A673 (cell line): ENCODE measurements around the gene ZNF718. TPM values are rescaled to one million over a fixed set of nuclear protein-coding genes. Genes with fewer than 3 reads are reported as not detected.
"Not testable (repeated sequence)": the region's sequence is repeated elsewhere in the genome, so short reads cannot be mapped to it uniquely, and the experiment has no call there.

Experiments used
- BruUV-seq: library from RNA; stranded (reverse); fragments of 400-500 nt; replicated peaks from 2 replicates; lab custom pipeline; 2021; lab: Mats Ljungman, UMichigan
- CTCF ChIA-PET: fragments of 300-600 bp; sonication (Branson Sonifier 250); formaldehyde crosslinking; loops from one replicate; lab custom pipeline; 2022; ENCODE audit warnings: antibody characterized with exemption; lab: Charles Lee
- POLR2A ChIA-PET: fragments of 300-600 bp; sonication (Branson Sonifier 250); formaldehyde crosslinking; loops from one replicate; lab custom pipeline; 2022; ENCODE audit warnings: antibody characterized with exemption; ENCODE audit not compliant: low non-redundant PET; lab: Charles Lee
- DNase-seq: peaks from one replicate; pipeline ENCODE4 v3.0.0-alpha.2; 2015; ENCODE audit warnings: low spot score
- H3K27ac ChIP-seq: fragments of 200-600 bp; sonication (generic); 2 replicates; pipeline ENCODE4 v1.5.1; 2016; ENCODE audit warnings: mixed run types, low read depth, mild to moderate bottlenecking, mixed read lengths, antibody characterized with exemption, low read length; ENCODE audit not compliant: poor library complexity, severe bottlenecking
- H3K27me3 ChIP-seq: fragments of 200-600 bp; sonication (generic); replicated peaks from 2 replicates; pipeline ENCODE4 v1.6.1; 2017; ENCODE audit warnings: mixed run types, low read depth, mild to moderate bottlenecking, mixed read lengths, antibody characterized with exemption, low read length; ENCODE audit not compliant: insufficient read depth, poor library complexity
- H3K36me3 ChIP-seq: fragments of 200-600 bp; sonication (generic); 2 replicates; pipeline ENCODE4 v1.6.1; 2016; ENCODE audit warnings: mixed run types, mild to moderate bottlenecking, mixed read lengths, antibody characterized with exemption, low read length; ENCODE audit not compliant: insufficient read depth, poor library complexity, severe bottlenecking
- H3K4me1 ChIP-seq: fragments of 200-600 bp; sonication (generic); 2 replicates; pipeline ENCODE4 v1.6.1; 2017; ENCODE audit warnings: mixed run types, mild to moderate bottlenecking, mixed read lengths, antibody characterized with exemption, low read length; ENCODE audit not compliant: insufficient read depth, poor library complexity, severe bottlenecking
- H3K4me3 ChIP-seq: fragments of 200-600 bp; sonication (generic); 2 replicates; pipeline ENCODE4 v1.5.1; 2016; ENCODE audit warnings: low read depth, mixed run types, mild to moderate bottlenecking, mixed read lengths, low read length; ENCODE audit not compliant: poor library complexity, severe bottlenecking
- H3K9me3 ChIP-seq: fragments of 200-600 bp; sonication (generic); 2 replicates; pipeline ENCODE4 v1.6.1; 2016; ENCODE audit warnings: mixed run types, low read depth, mild to moderate bottlenecking, mixed read lengths, antibody characterized with exemption, low read length; ENCODE audit not compliant: poor library complexity, severe bottlenecking
- EZH2 ChIP-seq: fragments of 200-600 bp; sonication (generic); IDR thresholded peaks from 2 replicates; pipeline ENCODE4 v1.6.1; 2017; ENCODE audit warnings: borderline replicate concordance, low read depth, mild to moderate bottlenecking, mixed read lengths, antibody characterized with exemption, low read length; ENCODE audit not compliant: poor library complexity, severe bottlenecking
- intact Hi-C: fragments of 100-400 bp; cut with micrococcal nuclease; formaldehyde crosslinking; loops from one replicate; pipeline ENCODE4 v1.10.0; 2022; ENCODE audit not compliant: unreplicated experiment
- total RNA-seq: library from RNA; stranded (reverse); gene quantifications from 2 replicates; pipeline ENCODE4 v1.2.3, GENCODE V29; 2021
- TF ChIP-seq, protein P1 (sequence below): fragments of 300-800, 200-600 bp; sonication (generic); conservative IDR thresholded peaks from 2 replicates; pipeline ENCODE4 v1.5.1; 2017; ENCODE audit warnings: low read depth, mild to moderate bottlenecking, antibody characterized with exemption, low read length, moderate library complexity, mixed read lengths

ZNF718 gene
- total RNA-seq, 1 experiment from 2014 or later: 9.2 TPM

DNA sequence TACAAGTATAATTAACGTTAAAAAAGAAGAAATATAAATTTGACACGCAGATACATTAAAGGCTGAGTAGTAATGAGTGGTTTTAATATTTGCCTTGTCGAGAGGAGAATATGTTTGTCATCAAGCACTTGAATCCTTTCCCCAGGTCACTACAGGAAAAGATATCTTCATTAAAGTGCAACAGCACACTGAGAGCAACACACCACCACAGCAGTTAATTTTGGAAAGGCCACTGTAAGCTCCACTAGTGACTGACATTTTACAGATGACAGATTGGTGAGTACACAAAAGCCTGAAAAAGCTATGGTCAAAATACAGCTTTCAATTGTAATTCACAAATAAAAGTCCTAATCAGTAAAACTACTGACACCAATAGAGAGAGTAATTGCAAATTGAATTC lies 76.6 kb downstream of the ZNF718 start:
- Histone ChIP-seq H3K27ac (no peak overlapping the region), H3K27me3 (no peaks in the 10 kb centered on the region), H3K36me3 (no peaks in the 10 kb centered on the region), H3K4me1 (no peaks in the 10 kb centered on the region), H3K4me3 (no peak overlapping the region), H3K9me3 (peaks cover 19% of the 10 kb centered on the region)
- TF ChIP-seq, protein P1, sequence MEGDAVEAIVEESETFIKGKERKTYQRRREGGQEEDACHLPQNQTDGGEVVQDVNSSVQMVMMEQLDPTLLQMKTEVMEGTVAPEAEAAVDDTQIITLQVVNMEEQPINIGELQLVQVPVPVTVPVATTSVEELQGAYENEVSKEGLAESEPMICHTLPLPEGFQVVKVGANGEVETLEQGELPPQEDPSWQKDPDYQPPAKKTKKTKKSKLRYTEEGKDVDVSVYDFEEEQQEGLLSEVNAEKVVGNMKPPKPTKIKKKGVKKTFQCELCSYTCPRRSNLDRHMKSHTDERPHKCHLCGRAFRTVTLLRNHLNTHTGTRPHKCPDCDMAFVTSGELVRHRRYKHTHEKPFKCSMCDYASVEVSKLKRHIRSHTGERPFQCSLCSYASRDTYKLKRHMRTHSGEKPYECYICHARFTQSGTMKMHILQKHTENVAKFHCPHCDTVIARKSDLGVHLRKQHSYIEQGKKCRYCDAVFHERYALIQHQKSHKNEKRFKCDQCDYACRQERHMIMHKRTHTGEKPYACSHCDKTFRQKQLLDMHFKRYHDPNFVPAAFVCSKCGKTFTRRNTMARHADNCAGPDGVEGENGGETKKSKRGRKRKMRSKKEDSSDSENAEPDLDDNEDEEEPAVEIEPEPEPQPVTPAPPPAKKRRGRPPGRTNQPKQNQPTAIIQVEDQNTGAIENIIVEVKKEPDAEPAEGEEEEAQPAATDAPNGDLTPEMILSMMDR: no peak
- no peak for TF ChIP-seq EZH2
- CTCF ChIA-PET: no interaction called here
- intact Hi-C loops: no loop called here
- no TSS peak for BruUV-seq
- no peak for DNase-seq
- POLR2A ChIA-PET: no interaction called here

DNA sequence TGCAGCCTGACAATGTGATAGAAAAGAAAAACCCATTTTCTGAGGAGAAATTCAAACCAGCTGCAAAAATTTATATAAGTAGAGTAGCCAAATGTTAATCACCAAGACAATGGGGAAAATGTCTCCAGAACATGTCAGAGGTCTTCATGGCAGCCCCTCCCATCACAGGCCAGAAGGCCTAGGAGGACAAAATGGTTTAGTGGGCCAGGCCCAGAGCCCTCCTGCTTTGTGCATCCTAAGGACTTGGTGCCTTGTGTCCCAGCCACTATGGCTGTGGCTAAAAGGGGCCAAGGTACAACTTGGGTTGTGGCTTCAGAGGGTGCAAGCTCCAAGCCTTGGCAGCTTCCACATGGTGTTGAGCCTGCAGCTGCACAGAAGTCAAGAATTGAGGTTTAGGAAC lies 78.5 kb downstream of the ZNF718 start:
- H3K27ac ChIP-seq, H3K4me1 ChIP-seq, POLR2A ChIA-PET, intact Hi-C loops, CTCF ChIA-PET, H3K27me3 ChIP-seq, H3K4me3 ChIP-seq, H3K36me3 ChIP-seq, DNase-seq, BruUV-seq: not testable (repeated sequence)
- H3K9me3 ChIP-seq: peaks cover 24% of the 10 kb centered on the region

DNA sequence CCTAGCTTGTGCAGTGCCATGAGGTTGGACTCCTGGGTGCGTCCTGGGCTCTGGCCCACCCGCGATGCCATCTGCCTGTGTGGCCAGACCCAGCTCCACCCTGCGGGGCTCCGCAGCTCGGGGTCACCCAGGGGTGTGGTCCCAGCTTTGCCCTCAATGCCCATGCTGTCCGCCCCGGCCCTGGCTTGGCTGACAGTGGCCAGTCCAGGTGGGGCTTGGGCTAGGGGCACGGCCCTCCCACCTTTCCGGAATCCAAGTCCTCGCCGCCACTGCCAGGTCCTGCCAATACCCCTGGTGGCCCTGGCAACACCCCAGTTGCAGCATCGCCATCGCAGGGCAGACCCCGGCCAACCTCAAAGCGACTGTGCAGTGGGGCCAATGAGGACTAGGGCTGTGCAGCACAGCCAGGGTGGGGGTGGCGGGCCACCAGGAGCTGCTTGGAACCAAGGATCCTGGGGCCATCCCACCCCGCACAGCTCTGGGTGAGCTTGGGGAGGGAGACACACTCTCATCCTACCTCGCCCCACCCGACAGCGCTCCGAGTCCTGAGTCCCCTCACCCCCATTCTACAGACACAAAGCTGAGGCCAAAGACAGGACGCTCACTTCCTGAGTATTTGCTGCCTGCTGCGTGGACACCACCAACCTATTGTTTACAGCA lies 80.9 kb downstream of the ZNF718 start:
- TF ChIP-seq, protein P1: no peak
- TF ChIP-seq EZH2: no peak
- DNase-seq: no peak
- H3K9me3 ChIP-seq: peaks cover 19% of the 10 kb centered on the region
- no peak overlapping the region for H3K4me3 ChIP-seq
- no TSS peak for BruUV-seq
- CTCF ChIA-PET: no interaction called here
- H3K27ac ChIP-seq: no peak overlapping the region
- H3K36me3 ChIP-seq: no peaks in the 10 kb centered on the region
- intact Hi-C loops: no loop called here
- POLR2A ChIA-PET: no interaction called here
- H3K27me3 ChIP-seq: no peaks in the 10 kb centered on the region
- no peaks in the 10 kb centered on the region for H3K4me1 ChIP-seq

DNA sequence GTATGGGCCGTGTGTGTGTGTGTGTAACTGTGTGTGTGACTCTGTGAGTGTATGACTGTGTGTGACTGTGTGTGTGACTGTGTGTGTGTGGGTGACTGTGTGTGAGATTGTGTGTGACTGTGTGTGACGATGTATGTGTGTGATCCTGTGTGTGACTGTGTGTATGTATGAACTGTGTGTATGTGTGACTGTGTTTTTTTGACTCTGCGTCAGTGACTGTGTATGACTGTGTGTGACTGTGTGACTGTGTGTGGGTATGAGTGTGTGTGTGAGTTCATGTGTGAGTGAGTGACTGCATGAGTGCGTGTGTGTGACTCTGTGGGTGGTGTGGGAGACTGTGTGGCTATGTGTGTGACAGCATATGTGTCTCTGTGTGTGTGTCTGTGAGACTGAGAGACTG lies 81.8 kb downstream of the ZNF718 start:
- Histone ChIP-seq H3K9me3 (peaks cover 19% of the 10 kb centered on the region), H3K36me3 (no peaks in the 10 kb centered on the region), H3K4me1 (no peaks in the 10 kb centered on the region), H3K27me3 (no peaks in the 10 kb centered on the region), H3K27ac (no peak overlapping the region), H3K4me3 (no peak overlapping the region)
- ChIA-PET POLR2A (no interaction called here), CTCF (no interaction called here)
- intact Hi-C loops: no loop called here
- BruUV-seq: no TSS peak
- TF ChIP-seq, protein P1: no peak
- no peak for TF ChIP-seq EZH2
- DNase-seq: no peak

DNA sequence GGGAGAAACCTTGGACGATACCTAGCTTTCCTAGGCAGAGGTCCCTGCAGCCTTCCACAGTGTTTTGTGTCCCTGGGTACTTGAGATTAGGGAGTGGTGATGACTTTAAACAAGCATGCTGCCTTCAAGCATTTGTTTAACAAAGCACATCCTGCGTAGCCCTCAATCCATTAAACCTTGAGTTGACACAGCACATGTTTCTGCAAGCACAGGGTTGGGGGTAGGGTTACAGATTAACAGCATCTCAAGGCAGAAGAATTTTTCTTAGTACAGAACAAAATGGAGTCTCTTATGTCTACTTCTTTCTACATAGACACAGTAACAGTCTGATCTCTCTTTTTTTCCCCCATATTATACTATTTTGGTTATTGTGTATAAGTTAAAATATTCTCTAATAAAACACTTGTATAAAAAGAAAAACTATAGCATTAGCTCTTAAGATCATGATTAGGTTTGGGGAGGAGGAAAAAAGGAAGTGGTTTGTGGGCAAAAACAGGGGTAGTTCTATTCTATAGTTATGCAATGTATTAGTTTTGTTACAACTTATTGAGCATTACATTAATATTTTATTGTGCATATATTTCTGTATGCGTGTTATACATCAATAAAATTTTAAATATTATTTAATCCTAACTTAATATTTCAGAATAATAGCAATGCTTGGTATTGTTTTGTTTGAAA lies 84.3 kb downstream of the ZNF718 start:
- H3K27me3 ChIP-seq: not testable (repeated sequence)

More for the DNA sequence above, 84.3 kb downstream of the ZNF718 start:
- H3K4me3 ChIP-seq, intact Hi-C loops, DNase-seq, CTCF ChIA-PET, H3K36me3 ChIP-seq, BruUV-seq, H3K27ac ChIP-seq, POLR2A ChIA-PET, H3K4me1 ChIP-seq: not testable (repeated sequence)
- H3K9me3 ChIP-seq: peaks cover 22% of the 10 kb centered on the region
